Tibial nerve (tissue), 4 donors: ENCODE results near the gene KIF3C. TPM values are rescaled to one million over a fixed set of nuclear protein-coding genes. Genes with fewer than 3 reads are reported as not detected.
"Not testable (repeated sequence)": the region's sequence is repeated elsewhere in the genome, so short reads cannot be mapped to it uniquely, and the experiment has no call there.

Experiments used
- DNase-seq, 2 donors: peaks; one replicate each; pipeline ENCODE4 v3.0.0-alpha.2; 2019; ENCODE audit warnings: low spot score in 2 of 2
- H3K27ac ChIP-seq, 4 donors: fragments of 200-600 bp; sonication (generic) in 3 of 4; one replicate each; pipeline ENCODE4 v1.5.1; 2017 to 2019; ENCODE audit warnings: mild to moderate bottlenecking in 1 of 4
- H3K27me3 ChIP-seq, 2 donors: fragments of 200-600 bp; sonication (generic) in 1 of 2; one replicate each; pipeline versions ENCODE4 v1.5.1 to v1.6.0; 2017 to 2019
- H3K36me3 ChIP-seq, 3 donors: fragments of 200-600 bp; sonication (generic); one replicate each; pipeline ENCODE4 v1.5.1; 2018 to 2019
- H3K4me1 ChIP-seq, 4 donors: fragments of 200-600 bp; sonication (generic) in 3 of 4; one replicate each; pipeline ENCODE4 v1.5.1; 2017 to 2019
- H3K4me3 ChIP-seq, 4 donors: fragments of 200-600 bp; sonication (generic) in 3 of 4; one replicate each; pipeline ENCODE4 v1.5.1; 2017 to 2019; ENCODE audit warnings: mild to moderate bottlenecking in 1 of 4, moderate library complexity in 1 of 4
- H3K9me3 ChIP-seq, 4 donors: fragments of 200-600 bp; sonication (generic) in 3 of 4; one replicate each; pipeline ENCODE4 v1.5.1; 2017 to 2019
- CTCF ChIP-seq, 5 experiments: fragments of 200-600 bp in 3 of 5; fragments of 450-650 bp in 2 of 5; sonication (generic) in 3 of 5; IDR thresholded peaks; one replicate each; pipeline ENCODE4 v1.5.1; 2016 to 2019; ENCODE audit warnings: antibody characterized with exemption in 5 of 5, mild to moderate bottlenecking in 3 of 5, moderate library complexity in 2 of 5
- EP300 ChIP-seq, 2 donors: sonication (generic); formaldehyde crosslinking; IDR thresholded peaks; one replicate each; pipeline ENCODE4 v1.6.1; 2017; ENCODE audit warnings: antibody characterized with exemption in 2 of 2, mild to moderate bottlenecking in 1 of 2
- POLR2A ChIP-seq, 2 donors: fragments of 450-650 bp; IDR thresholded peaks; one replicate each; pipeline ENCODE4 v1.6.1; 2017; ENCODE audit warnings: antibody characterized with exemption in 2 of 2, mild to moderate bottlenecking in 2 of 2, moderate library complexity in 2 of 2
- WGBS, 2 donors: methylation state at CpG; one replicate each; pipeline ENCODE4 v1.1.5; 2018; 5-methylcytosine and 5-hydroxymethylcytosine counted together
- total RNA-seq, 4 donors: library from RNA; depleted of rRNA; stranded (reverse); fragments of >200 nt; gene quantifications; one replicate each; pipeline ENCODE4 v1.1.0, GENCODE V29; 2016

KIF3C gene
- total RNA-seq, 4 donors from 2014 or later: 20.2 to 31.9 (median 22.8) TPM

- Histone ChIP-seq H3K27me3 (no peaks in the 10 kb centered on the region), H3K27ac (peak overlapping the region in 2 of 4 donors; percentile 6 to 31), H3K4me1 (peaks cover 0 to 25% (median 6%) of the 10 kb centered on the region in 4 donors), H3K9me3 (no peaks in the 10 kb centered on the region), H3K36me3 (peaks cover 0 to 9% (median 0%) of the 10 kb centered on the region in 3 donors), H3K4me3 (no peak overlapping the region)
- DNase-seq: no peak
- 66 to 70% methylated on average over 2 of the region's 2 CpGs for WGBS, 2 donors
- TF ChIP-seq EP300 (IDR thresholded peaks at IDR 0.05) (peak in 1 of 2 donors; percentile 53), POLR2A (IDR thresholded peaks at IDR 0.05) (no peak)
Observed at GRCh38 chr2:25960920-25961319, 21.4 kb downstream of the KIF3C start.

GRCh38 chr2:25960396-25960795, 21.9 kb downstream of the KIF3C start:
- H3K27ac ChIP-seq: peak overlapping the region in 1 of 4 donors; percentile 6
- peaks cover 0 to 14% (median 0%) of the 10 kb centered on the region in 3 donors for H3K36me3 ChIP-seq
- H3K27me3 ChIP-seq: no peaks in the 10 kb centered on the region
- H3K9me3 ChIP-seq: no peaks in the 10 kb centered on the region
- 75 to 80% methylated on average over 4 of the region's 4 CpGs for WGBS, 2 donors
- no peak for TF ChIP-seq CTCF (IDR thresholded peaks at IDR 0.05)
- no peak for TF ChIP-seq EP300 (IDR thresholded peaks at IDR 0.05)
- TF ChIP-seq POLR2A (IDR thresholded peaks at IDR 0.05): no peak
- no peak overlapping the region for H3K4me3 ChIP-seq
- H3K4me1 ChIP-seq: peaks cover 0 to 23% (median 6%) of the 10 kb centered on the region in 4 donors
- DNase-seq: no peak

GRCh38 chr2:25958611-25959010, 23.7 kb downstream of the KIF3C start:
- H3K27ac ChIP-seq, H3K9me3 ChIP-seq, H3K27me3 ChIP-seq, H3K4me3 ChIP-seq, DNase-seq: not testable (repeated sequence)
- WGBS, 2 donors: 89 to 92% methylated on average over 12 of the region's 12 CpGs
- Histone ChIP-seq H3K36me3 (peaks cover 0 to 32% (median 0%) of the 10 kb centered on the region in 3 donors), H3K4me1 (peaks cover 0 to 14% (median 6%) of the 10 kb centered on the region in 4 donors)

- no peak for DNase-seq
- peaks cover 0 to 14% (median 6%) of the 10 kb centered on the region in 4 donors for H3K4me1 ChIP-seq
- WGBS, 2 donors: 74 to 93% methylated on average over 10 of the region's 10 CpGs
- H3K36me3 ChIP-seq: peaks cover 0 to 37% (median 0%) of the 10 kb centered on the region in 3 donors
- H3K9me3 ChIP-seq: no peaks in the 10 kb centered on the region
- no peaks in the 10 kb centered on the region for H3K27me3 ChIP-seq
- TF ChIP-seq EP300 (IDR thresholded peaks at IDR 0.05) (no peak), CTCF (IDR thresholded peaks at IDR 0.05) (no peak), POLR2A (IDR thresholded peaks at IDR 0.05) (no peak)
- H3K27ac ChIP-seq: no peak overlapping the region
- no peak overlapping the region for H3K4me3 ChIP-seq
Observed at GRCh38 chr2:25957743-25958142, 24.6 kb downstream of the KIF3C start.

GRCh38 chr2:25955869-25956535, 26.3 kb downstream of the KIF3C start:
- Histone ChIP-seq H3K4me1 (peaks cover 0 to 7% (median 3%) of the 10 kb centered on the region in 4 donors), H3K9me3 (no peaks in the 10 kb centered on the region), H3K4me3 (no peak overlapping the region), H3K27ac (peak overlapping the region in 1 of 4 donors; percentile 22), H3K27me3 (no peaks in the 10 kb centered on the region), H3K36me3 (peaks cover 0 to 38% (median 0%) of the 10 kb centered on the region in 3 donors)
- 86 to 90% methylated on average over 1 to 6 of the region's 7 CpGs for WGBS, 2 donors
- no peak for TF ChIP-seq EP300 (IDR thresholded peaks at IDR 0.05)
- TF ChIP-seq CTCF (IDR thresholded peaks at IDR 0.05): no peak
- TF ChIP-seq POLR2A (IDR thresholded peaks at IDR 0.05): no peak
- DNase-seq: no peak

- H3K4me1 ChIP-seq: no peaks in the 10 kb centered on the region
- H3K27me3 ChIP-seq: no peaks in the 10 kb centered on the region
- DNase-seq: no peak
- H3K27ac ChIP-seq: no peak overlapping the region
- no peak for TF ChIP-seq EP300 (IDR thresholded peaks at IDR 0.05)
- TF ChIP-seq POLR2A (IDR thresholded peaks at IDR 0.05): no peak
- TF ChIP-seq CTCF (IDR thresholded peaks at IDR 0.05): no peak
- H3K36me3 ChIP-seq: peaks cover 0 to 38% (median 0%) of the 10 kb centered on the region in 3 donors
- no peaks in the 10 kb centered on the region for H3K9me3 ChIP-seq
- WGBS, 2 donors: 64 to 74% methylated on average over 6 to 7 of the region's 7 CpGs
- H3K4me3 ChIP-seq: no peak overlapping the region
Observed at GRCh38 chr2:25955036-25955435, 27.3 kb downstream of the KIF3C start.
